B cell (primary cell): ENCODE results near the gene SLC25A6. TPM values are rescaled to one million over a fixed set of nuclear protein-coding genes. Genes with fewer than 3 reads are reported as not detected.

ENCODE experiments used
- ATAC-seq: fragments of 200-7000 bp; cut with Tn5 transposase; one replicate; pipeline ENCODE4 v1.10.0; 2021; ENCODE audit warnings: low read depth, mild to moderate bottlenecking, moderate number of reproducible peaks, moderate library complexity
- CTCF ChIA-PET: fragments of 350-600 bp; sonication (Branson Sonifier 250); formaldehyde crosslinking; loops from one replicate; lab custom pipeline; 2021; ENCODE audit warnings: antibody characterized with exemption, inconsistent platforms; lab: Charles Lee
- POLR2A ChIA-PET: fragments of 350-600 bp; sonication (Branson Sonifier 250); formaldehyde crosslinking; loops from one replicate; lab custom pipeline; 2021; ENCODE audit warnings: antibody characterized with exemption; lab: Charles Lee
- DNase-seq: peaks from one replicate; pipeline ENCODE4 v3.0.0; 2013
- H2AFZ ChIP-seq: 2 replicates; pipeline ENCODE4 v1.6.1; 2012; ENCODE audit warnings: mild to moderate bottlenecking, low read depth, low read length; ENCODE audit not compliant: insufficient read depth, poor library complexity, severe bottlenecking
- H3K27ac ChIP-seq, 2 donors: 1 replicate in 1 of 2; 2 replicates in 1 of 2; pipeline ENCODE4 v1.5.1; 2012 to 2013; ENCODE audit warnings: low read length in 2 of 2, mild to moderate bottlenecking in 2 of 2, moderate library complexity in 1 of 2
- H3K27me3 ChIP-seq, 4 experiments: fragments of 200-600 bp in 1 of 4; sonication (generic) in 1 of 4; replicated peaks in 1 of 4; 1 replicate in 2 of 4; 2 replicates in 2 of 4; pipeline versions ENCODE4 v1.6.1 to v1.7.0; 2013 to 2016; ENCODE audit warnings: low read length in 3 of 4, mild to moderate bottlenecking in 2 of 4, mixed read lengths in 1 of 4, moderate library complexity in 1 of 4; ENCODE audit not compliant: insufficient read depth in 4 of 4, control insufficient read depth in 3 of 4; ENCODE audit errors: control extremely low read depth in 1 of 4
- H3K36me3 ChIP-seq, 2 experiments: replicated peaks in 1 of 2; 1 replicate in 1 of 2; 2 replicates in 1 of 2; pipeline versions ENCODE4 v1.6.1 to v1.7.1; 2013; ENCODE audit warnings: low read length in 1 of 2; ENCODE audit not compliant: insufficient read depth in 2 of 2, control insufficient read depth in 1 of 2; ENCODE audit errors: control extremely low read depth in 1 of 2, extremely low read depth in 1 of 2
- H3K4me1 ChIP-seq, 2 donors: fragments of 200-600 bp in 1 of 2; sonication (generic) in 1 of 2; 1 replicate in 1 of 2; 2 replicates in 1 of 2; pipeline versions ENCODE4 v1.5.1 to v1.6.1; 2013 to 2017; ENCODE audit warnings: low read length in 2 of 2; ENCODE audit not compliant: control insufficient read depth in 2 of 2, insufficient read depth in 2 of 2
- H3K4me2 ChIP-seq: replicated peaks from 2 replicates; pipeline ENCODE3; 2012; ENCODE audit warnings: mild to moderate bottlenecking, low read depth, low read length; ENCODE audit not compliant: poor library complexity, severe bottlenecking
- H3K4me3 ChIP-seq, 5 experiments: fragments of 200-600 bp in 1 of 5; sonication (generic) in 1 of 5; 1 replicate in 3 of 5; 2 replicates in 2 of 5; pipeline versions ENCODE4 v1.5.1 to v1.7.0; 2011 to 2016; ENCODE audit warnings: low read length in 4 of 5, mild to moderate bottlenecking in 4 of 5, low read depth in 2 of 5, control low read depth in 1 of 5, moderate library complexity in 1 of 5; ENCODE audit not compliant: insufficient read depth in 1 of 5; ENCODE audit errors: control extremely low read depth in 1 of 5, extremely low read depth in 1 of 5
- H3K79me2 ChIP-seq: fragments of 200-600 bp; sonication (generic); one replicate; pipeline ENCODE4 v1.6.0; 2016; ENCODE audit warnings: low read length; ENCODE audit not compliant: control insufficient read depth, insufficient read depth
- H3K9ac ChIP-seq: fragments of 200-600 bp; sonication (generic); 2 replicates; pipeline ENCODE4 v1.6.1; 2017; ENCODE audit warnings: mild to moderate bottlenecking, low read length, moderate library complexity
- H3K9me3 ChIP-seq, 3 donors: one replicate each; pipeline versions ENCODE4 v1.6.1 to v1.7.1; 2013; ENCODE audit warnings: low read length in 2 of 3; ENCODE audit not compliant: control insufficient read depth in 2 of 3, insufficient read depth in 1 of 3; ENCODE audit errors: control extremely low read depth in 1 of 3
- H4K20me1 ChIP-seq: 2 replicates; pipeline ENCODE4 v1.6.0; 2012; ENCODE audit warnings: mild to moderate bottlenecking, low read length; ENCODE audit not compliant: insufficient read depth, control insufficient read depth, poor library complexity, severe bottlenecking
- H3K27ac Mint-ChIP-seq: one replicate; pipeline ENCODE4 v1.8.0; 2021; ENCODE audit warnings: mixed read lengths
- H3K27me3 Mint-ChIP-seq: one replicate; pipeline ENCODE4 v1.8.0; 2021; ENCODE audit warnings: mixed read lengths
- H3K4me1 Mint-ChIP-seq: one replicate; pipeline ENCODE4 v1.8.0; 2021; ENCODE audit warnings: mixed read lengths
- H3K4me3 Mint-ChIP-seq: one replicate; pipeline ENCODE4 v1.8.0; 2021; ENCODE audit warnings: mixed read lengths
- H3K9me3 Mint-ChIP-seq: one replicate; pipeline ENCODE4 v1.8.0; 2022; ENCODE audit warnings: mixed read lengths; ENCODE audit not compliant: insufficient read depth
- EZH2 ChIP-seq: IDR thresholded peaks from 2 replicates; pipeline ENCODE4 v1.6.1; 2012; ENCODE audit warnings: borderline replicate concordance, low read depth, mild to moderate bottlenecking, moderate library complexity, low read length; ENCODE audit not compliant: insufficient read depth, poor library complexity, severe bottlenecking
- WGBS: methylation state at CpG from one replicate; pipeline ENCODE4 v1.1.5; 2013; ENCODE audit warnings: missing lambda C conversion rate; ENCODE audit not compliant: insufficient coverage; 5-methylcytosine and 5-hydroxymethylcytosine counted together
- intact Hi-C: fragments of 100-400 bp; cut with micrococcal nuclease; formaldehyde crosslinking; loops from one replicate; pipeline ENCODE4 v1.10.0; 2022
- polyA plus RNA-seq: library from polyadenylated mRNA; depleted of rRNA; stranded (reverse); fragments of >200 nt; gene quantifications from 2 replicates; pipeline ENCODE4 v1.2.3, GENCODE V29; 2012
- total RNA-seq, 2 donors: library from RNA; stranded (reverse); fragments of 120-200 nt in 1 of 2; gene quantifications; 1 replicate in 1 of 2; 2 replicates in 1 of 2; pipeline versions ENCODE4 v1.2.3 to v1.2.4, GENCODE V29; 2013 to 2022
- TF ChIP-seq, protein P1 (sequence below): fragments of 200-600 bp; IDR thresholded peaks from one replicate; pipeline ENCODE4 v1.8.0; 2022; ENCODE audit warnings: antibody characterized with exemption, mild to moderate bottlenecking

The SLC25A6 gene
- total and polyA plus RNA-seq, 2 donors (not counting 1 experiment from before 2014, with no cell fraction given): 343 to 642 TPM

DNA sequence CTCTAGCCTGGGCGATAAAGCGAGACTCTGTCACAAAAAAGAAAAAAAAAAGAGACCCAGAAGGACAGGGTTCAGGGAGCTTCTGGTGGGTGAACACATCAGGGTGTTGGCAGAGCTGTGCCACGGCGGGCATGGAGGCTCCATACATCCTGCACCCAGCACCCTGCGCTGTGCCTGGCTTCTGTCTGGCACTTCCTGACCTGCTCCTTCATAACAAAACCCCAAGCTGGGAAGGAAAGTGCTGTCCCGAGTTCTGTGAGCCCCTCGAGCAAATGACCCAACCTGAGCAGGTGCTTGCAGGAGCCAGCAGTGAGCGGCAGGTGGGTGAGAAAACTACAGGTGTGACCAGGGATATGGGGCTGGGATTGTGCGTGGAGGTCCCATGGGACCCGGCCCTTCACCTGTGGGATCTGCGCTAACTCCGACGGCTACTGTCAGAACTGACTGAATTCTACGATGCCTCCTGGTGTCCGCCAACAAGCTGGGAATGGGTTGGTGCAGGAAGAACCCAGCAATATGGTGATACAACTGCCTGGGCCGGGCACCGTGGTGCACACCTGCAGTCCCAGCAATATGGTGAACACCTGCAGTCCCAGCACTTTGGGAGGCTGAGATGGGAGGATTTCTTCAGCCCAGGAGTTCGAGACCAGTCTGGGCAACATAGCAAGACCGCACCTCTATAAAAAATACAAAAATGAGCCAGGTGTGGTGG, 41.9 kb upstream of the SLC25A6 start:
- H3K36me3 ChIP-seq: peaks cover 0 to 32% of the 10 kb centered on the region in 2 experiments
- intact Hi-C loops: no loop called here
- Mint-ChIP-seq H3K4me1 (no peaks in the 10 kb centered on the region), H3K4me3 (no peak overlapping the region), H3K27ac (no peak overlapping the region), H3K27me3 (no peaks in the 10 kb centered on the region), H3K9me3 (no peaks in the 10 kb centered on the region)
- WGBS: over 99% methylated on average over 16 of the region's 19 CpGs
- DNase-seq (no peak), ATAC-seq (no peak)
- H3K4me2 ChIP-seq: no peak overlapping the region
- no peaks in the 10 kb centered on the region for H3K4me1 ChIP-seq
- H3K9me3 ChIP-seq: peaks cover 0 to 2% (median 0%) of the 10 kb centered on the region in 3 donors
- H3K27me3 ChIP-seq: no peaks in the 10 kb centered on the region
- H3K4me3 ChIP-seq: no peak overlapping the region
- H3K9ac ChIP-seq: no peak overlapping the region
- ChIA-PET CTCF (no interaction called here), POLR2A (no interaction called here)
- no peaks in the 10 kb centered on the region for H4K20me1 ChIP-seq
- H2AFZ ChIP-seq: no peak overlapping the region
- TF ChIP-seq, protein P1, sequence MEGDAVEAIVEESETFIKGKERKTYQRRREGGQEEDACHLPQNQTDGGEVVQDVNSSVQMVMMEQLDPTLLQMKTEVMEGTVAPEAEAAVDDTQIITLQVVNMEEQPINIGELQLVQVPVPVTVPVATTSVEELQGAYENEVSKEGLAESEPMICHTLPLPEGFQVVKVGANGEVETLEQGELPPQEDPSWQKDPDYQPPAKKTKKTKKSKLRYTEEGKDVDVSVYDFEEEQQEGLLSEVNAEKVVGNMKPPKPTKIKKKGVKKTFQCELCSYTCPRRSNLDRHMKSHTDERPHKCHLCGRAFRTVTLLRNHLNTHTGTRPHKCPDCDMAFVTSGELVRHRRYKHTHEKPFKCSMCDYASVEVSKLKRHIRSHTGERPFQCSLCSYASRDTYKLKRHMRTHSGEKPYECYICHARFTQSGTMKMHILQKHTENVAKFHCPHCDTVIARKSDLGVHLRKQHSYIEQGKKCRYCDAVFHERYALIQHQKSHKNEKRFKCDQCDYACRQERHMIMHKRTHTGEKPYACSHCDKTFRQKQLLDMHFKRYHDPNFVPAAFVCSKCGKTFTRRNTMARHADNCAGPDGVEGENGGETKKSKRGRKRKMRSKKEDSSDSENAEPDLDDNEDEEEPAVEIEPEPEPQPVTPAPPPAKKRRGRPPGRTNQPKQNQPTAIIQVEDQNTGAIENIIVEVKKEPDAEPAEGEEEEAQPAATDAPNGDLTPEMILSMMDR: no peak
- no peak for TF ChIP-seq EZH2
- no peak overlapping the region for H3K27ac ChIP-seq
- no peaks in the 10 kb centered on the region for H3K79me2 ChIP-seq

DNA sequence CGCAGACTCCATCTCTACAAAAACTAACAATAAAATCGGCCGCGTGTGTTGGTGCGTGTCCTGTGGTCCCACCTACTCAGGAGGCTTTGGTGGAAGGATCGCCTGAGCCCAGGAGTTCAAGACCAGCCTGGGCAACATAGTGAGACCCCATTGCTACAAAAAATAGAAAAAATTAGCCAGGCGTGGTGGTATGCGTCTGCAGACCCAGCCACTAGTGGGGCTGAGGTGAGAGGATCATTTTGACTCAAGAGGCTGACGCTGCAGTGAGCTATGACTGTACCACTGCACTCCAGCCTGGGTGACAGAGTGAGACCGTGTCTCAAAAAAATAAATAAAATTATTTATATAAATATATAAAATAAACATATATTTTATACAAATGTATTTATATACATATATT, 38.5 kb upstream of the SLC25A6 start:
- no peak for DNase-seq
- H4K20me1 ChIP-seq: no peaks in the 10 kb centered on the region
- Mint-ChIP-seq H3K9me3 (no peaks in the 10 kb centered on the region), H3K27ac (no peak overlapping the region), H3K27me3 (no peaks in the 10 kb centered on the region), H3K4me1 (no peaks in the 10 kb centered on the region), H3K4me3 (no peak overlapping the region)
- H3K4me2 ChIP-seq: no peak overlapping the region
- H3K36me3 ChIP-seq: peaks cover 0 to 30% of the 10 kb centered on the region in 2 experiments
- no peak overlapping the region for H3K27ac ChIP-seq
- ChIA-PET CTCF (no interaction called here), POLR2A (no interaction called here)
- no peak overlapping the region for H3K4me3 ChIP-seq
- TF ChIP-seq, protein P1: no peak
- TF ChIP-seq EZH2: no peak
- no peaks in the 10 kb centered on the region for H3K4me1 ChIP-seq
- no peaks in the 10 kb centered on the region for H3K9me3 ChIP-seq
- H3K9ac ChIP-seq: no peak overlapping the region
- H3K27me3 ChIP-seq: no peaks in the 10 kb centered on the region
- no peak overlapping the region for H2AFZ ChIP-seq
- no peaks in the 10 kb centered on the region for H3K79me2 ChIP-seq
- WGBS: 77% methylated on average over 6 of the region's 10 CpGs
- intact Hi-C loops: no loop called here
- ATAC-seq: no peak
